Measurements from ENCODE around the gene PHC3.

The PHC3 gene

GRCh38 chr3:170089862-170090600 is 91.5 kb downstream of the PHC3 start:
- Histone ChIP-seq H3K36me3 (ENCODE audit: control insufficient read depth in 1 of 2, insufficient read depth in 2 of 2, low read length in 2 of 2) (peaks cover 26 to 30% of the 10 kb centered on the region in 2 donors), H3K4me3 (ENCODE audit: low read depth in 1 of 2, low read length in 2 of 2) (no peak overlapping the region), H3K27ac (ENCODE audit: low read length) (no peak overlapping the region), H3K4me1 (ENCODE audit: control insufficient read depth in 1 of 2, insufficient read depth in 2 of 2, low read length in 2 of 2) (no peaks in the 10 kb centered on the region), H3K27me3 (ENCODE audit: low read depth, low read length) (no peaks in the 10 kb centered on the region), H3K9me3 (ENCODE audit: control insufficient read depth in 1 of 2, low read length in 2 of 2) (no peaks in the 10 kb centered on the region)

- Histone ChIP-seq H3K36me3 (ENCODE audit: control insufficient read depth in 1 of 2, insufficient read depth in 2 of 2, low read length in 2 of 2) (peaks cover 28 to 34% of the 10 kb centered on the region in 2 donors), H3K27me3 (ENCODE audit: low read depth, low read length) (no peaks in the 10 kb centered on the region), H3K9me3 (ENCODE audit: control insufficient read depth in 1 of 2, low read length in 2 of 2) (no peaks in the 10 kb centered on the region), H3K4me1 (ENCODE audit: control insufficient read depth in 1 of 2, insufficient read depth in 2 of 2, low read length in 2 of 2) (no peaks in the 10 kb centered on the region), H3K27ac (ENCODE audit: low read length) (no peak overlapping the region), H3K4me3 (ENCODE audit: low read depth in 1 of 2, low read length in 2 of 2) (no peak overlapping the region)
Observed at GRCh38 chr3:170085396-170085795, 96.1 kb downstream of the PHC3 start.

DNA sequence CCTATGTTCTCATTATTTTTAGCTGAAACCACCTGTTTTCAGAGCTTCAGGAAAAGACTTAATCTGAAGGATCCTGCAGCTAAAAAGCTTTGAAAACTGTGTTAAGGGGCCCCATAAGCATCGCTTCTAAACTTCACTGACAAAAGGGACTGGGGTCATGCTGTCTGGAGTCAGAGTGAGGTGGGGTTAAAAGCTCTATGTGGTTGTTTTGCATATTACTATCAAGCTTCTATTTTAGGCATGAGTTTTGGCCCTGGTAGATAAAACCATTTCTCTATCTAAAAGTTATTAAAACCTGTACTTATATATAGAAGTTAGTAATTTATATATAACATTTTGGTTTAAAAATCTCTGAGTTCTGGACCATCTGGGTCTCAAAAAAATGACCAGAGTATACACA is 98.2 kb downstream of the PHC3 start:
- H3K36me3 ChIP-seq (ENCODE audit: control insufficient read depth in 1 of 2, insufficient read depth in 2 of 2, low read length in 2 of 2): peaks cover 28 to 34% of the 10 kb centered on the region in 2 donors
- H3K4me1 ChIP-seq (ENCODE audit: control insufficient read depth in 1 of 2, insufficient read depth in 2 of 2, low read length in 2 of 2): no peaks in the 10 kb centered on the region
- no peaks in the 10 kb centered on the region for H3K27me3 ChIP-seq (ENCODE audit: low read depth, low read length)
- H3K4me3 ChIP-seq (ENCODE audit: low read depth in 1 of 2, low read length in 2 of 2): no peak overlapping the region
- no peaks in the 10 kb centered on the region for H3K9me3 ChIP-seq (ENCODE audit: control insufficient read depth in 1 of 2, low read length in 2 of 2)
- H3K27ac ChIP-seq (ENCODE audit: low read length): no peak overlapping the region

DNA sequence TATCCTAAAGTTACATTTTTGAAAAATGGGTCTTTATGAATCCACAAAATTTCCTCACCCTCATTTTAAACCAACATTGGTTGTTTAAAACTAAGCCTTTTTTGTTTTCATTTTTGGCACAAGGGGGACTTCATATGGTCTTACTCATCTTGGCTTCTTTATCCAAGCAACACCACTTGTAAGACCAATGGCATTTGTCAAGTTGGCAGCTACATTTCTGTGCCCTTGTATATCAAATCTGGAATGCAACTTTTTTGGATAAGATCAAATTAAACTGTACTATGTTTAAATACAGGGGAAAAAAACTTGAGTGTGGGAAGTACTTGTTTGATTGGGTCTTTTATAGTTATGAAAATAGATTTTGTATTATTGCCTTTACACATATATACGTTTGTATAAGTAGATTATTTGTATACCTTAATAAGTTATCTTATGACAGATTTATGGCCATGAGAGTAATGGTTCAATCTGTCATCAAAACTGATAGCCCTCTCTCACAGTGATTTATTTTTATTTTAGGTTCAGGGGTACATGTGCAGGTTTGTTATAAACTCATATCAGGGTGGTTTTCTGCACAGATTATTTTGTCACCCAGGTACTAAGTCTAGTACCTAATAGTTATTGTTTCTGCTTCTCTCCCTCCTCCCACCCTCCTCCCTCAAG is 100.3 kb downstream of the PHC3 start:
- H3K4me3 ChIP-seq (ENCODE audit: low read depth in 1 of 2, low read length in 2 of 2): no peak overlapping the region
- no peaks in the 10 kb centered on the region for H3K27me3 ChIP-seq (ENCODE audit: low read depth, low read length)
- peaks cover 26 to 27% of the 10 kb centered on the region in 2 donors for H3K36me3 ChIP-seq (ENCODE audit: control insufficient read depth in 1 of 2, insufficient read depth in 2 of 2, low read length in 2 of 2)
- H3K27ac ChIP-seq (ENCODE audit: low read length): no peak overlapping the region
- H3K9me3 ChIP-seq (ENCODE audit: control insufficient read depth in 1 of 2, low read length in 2 of 2): no peaks in the 10 kb centered on the region
- no peaks in the 10 kb centered on the region for H3K4me1 ChIP-seq (ENCODE audit: control insufficient read depth in 1 of 2, insufficient read depth in 2 of 2, low read length in 2 of 2)

DNA sequence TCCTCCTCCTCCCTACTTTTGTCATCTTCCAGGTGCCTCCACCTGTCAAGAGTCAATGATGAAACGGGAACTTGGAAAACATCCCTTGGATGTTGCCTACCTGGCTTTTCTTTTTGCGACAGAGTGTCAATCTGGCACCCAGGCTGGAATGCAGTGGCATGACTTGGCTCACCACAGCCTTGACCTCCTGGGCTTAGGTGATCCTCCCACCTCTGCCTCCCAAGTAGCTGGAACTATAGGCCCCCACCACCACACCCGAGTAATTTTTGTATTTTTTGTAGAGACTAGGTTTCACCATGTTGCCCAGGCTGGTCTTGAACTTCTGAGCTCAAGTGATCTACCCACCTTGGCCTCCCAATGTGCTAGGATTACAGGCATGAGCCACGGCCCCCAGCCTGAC is 100.9 kb downstream of the PHC3 start:
- Histone ChIP-seq H3K27ac (ENCODE audit: low read length) (no peak overlapping the region), H3K36me3 (ENCODE audit: control insufficient read depth in 1 of 2, insufficient read depth in 2 of 2, low read length in 2 of 2) (peaks cover 20 to 22% of the 10 kb centered on the region in 2 donors), H3K9me3 (ENCODE audit: control insufficient read depth in 1 of 2, low read length in 2 of 2) (no peaks in the 10 kb centered on the region), H3K27me3 (ENCODE audit: low read depth, low read length) (no peaks in the 10 kb centered on the region), H3K4me3 (ENCODE audit: low read depth in 1 of 2, low read length in 2 of 2) (no peak overlapping the region), H3K4me1 (ENCODE audit: control insufficient read depth in 1 of 2, insufficient read depth in 2 of 2, low read length in 2 of 2) (no peaks in the 10 kb centered on the region)

- H3K4me3 ChIP-seq (ENCODE audit: low read depth in 1 of 2, low read length in 2 of 2): no peak overlapping the region
- peaks cover 15 to 18% of the 10 kb centered on the region in 2 donors for H3K36me3 ChIP-seq (ENCODE audit: control insufficient read depth in 1 of 2, insufficient read depth in 2 of 2, low read length in 2 of 2)
- H3K9me3 ChIP-seq (ENCODE audit: control insufficient read depth in 1 of 2, low read length in 2 of 2): no peaks in the 10 kb centered on the region
- H3K27me3 ChIP-seq (ENCODE audit: low read depth, low read length): no peaks in the 10 kb centered on the region
- no peak overlapping the region for H3K27ac ChIP-seq (ENCODE audit: low read length)
- no peaks in the 10 kb centered on the region for H3K4me1 ChIP-seq (ENCODE audit: control insufficient read depth in 1 of 2, insufficient read depth in 2 of 2, low read length in 2 of 2)
Observed at GRCh38 chr3:170079536-170080165, 101.9 kb downstream of the PHC3 start.

- Histone ChIP-seq H3K27ac (ENCODE audit: low read length) (no peak overlapping the region), H3K36me3 (ENCODE audit: control insufficient read depth in 1 of 2, insufficient read depth in 2 of 2, low read length in 2 of 2) (peaks cover 12 to 15% of the 10 kb centered on the region in 2 donors), H3K4me3 (ENCODE audit: low read depth in 1 of 2, low read length in 2 of 2) (no peak overlapping the region), H3K9me3 (ENCODE audit: control insufficient read depth in 1 of 2, low read length in 2 of 2) (no peaks in the 10 kb centered on the region), H3K27me3 (ENCODE audit: low read depth, low read length) (no peaks in the 10 kb centered on the region), H3K4me1 (ENCODE audit: control insufficient read depth in 1 of 2, insufficient read depth in 2 of 2, low read length in 2 of 2) (no peaks in the 10 kb centered on the region)
Observed at GRCh38 chr3:170078620-170079281, 102.8 kb downstream of the PHC3 start.

GRCh38 chr3:170077361-170077760 is 104.2 kb downstream of the PHC3 start:
- Histone ChIP-seq H3K27me3 (ENCODE audit: low read depth, low read length) (no peaks in the 10 kb centered on the region), H3K4me3 (ENCODE audit: low read depth in 1 of 2, low read length in 2 of 2) (no peak overlapping the region), H3K4me1 (ENCODE audit: control insufficient read depth in 1 of 2, insufficient read depth in 2 of 2, low read length in 2 of 2) (no peaks in the 10 kb centered on the region), H3K27ac (ENCODE audit: low read length) (peak overlapping the region; percentile 28), H3K9me3 (ENCODE audit: control insufficient read depth in 1 of 2, low read length in 2 of 2) (no peaks in the 10 kb centered on the region), H3K36me3 (ENCODE audit: control insufficient read depth in 1 of 2, insufficient read depth in 2 of 2, low read length in 2 of 2) (peaks cover 2 to 9% of the 10 kb centered on the region in 2 donors)

DNA sequence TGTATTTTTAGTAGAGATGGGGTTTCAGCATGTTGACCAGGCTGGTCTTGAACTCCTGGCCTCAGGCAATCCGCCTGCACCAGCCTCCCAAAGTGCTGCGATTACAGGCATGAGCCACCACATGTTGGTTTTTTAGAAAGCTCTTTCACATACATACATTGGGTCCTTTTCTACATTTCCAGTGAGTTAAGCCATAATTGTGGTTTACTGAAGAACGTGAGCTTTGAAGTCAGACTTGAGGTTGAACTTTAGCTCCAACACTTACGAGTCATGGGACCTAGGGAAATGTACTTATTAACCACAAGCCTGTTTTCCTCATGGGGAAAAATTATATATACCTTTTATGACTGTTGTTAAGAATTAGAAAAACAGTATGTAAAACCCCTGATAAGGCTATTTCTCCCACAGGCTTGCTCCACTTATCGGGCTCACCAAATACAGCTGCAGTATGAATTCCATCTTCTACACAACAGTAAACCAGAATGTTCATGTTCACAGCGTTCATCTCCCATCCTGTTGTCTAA is 104.8 kb downstream of the PHC3 start:
- peaks cover 0 to 6% of the 10 kb centered on the region in 2 donors for H3K36me3 ChIP-seq (ENCODE audit: control insufficient read depth in 1 of 2, insufficient read depth in 2 of 2, low read length in 2 of 2)
- H3K27me3 ChIP-seq (ENCODE audit: low read depth, low read length): no peaks in the 10 kb centered on the region
- peak overlapping the region; percentile 28 for H3K27ac ChIP-seq (ENCODE audit: low read length)
- H3K9me3 ChIP-seq (ENCODE audit: control insufficient read depth in 1 of 2, low read length in 2 of 2): no peaks in the 10 kb centered on the region
- no peaks in the 10 kb centered on the region for H3K4me1 ChIP-seq (ENCODE audit: control insufficient read depth in 1 of 2, insufficient read depth in 2 of 2, low read length in 2 of 2)
- no peak overlapping the region for H3K4me3 ChIP-seq (ENCODE audit: low read depth in 1 of 2, low read length in 2 of 2)

- H3K4me3 ChIP-seq (ENCODE audit: low read depth in 1 of 2, low read length in 2 of 2): no peak overlapping the region
- no peaks in the 10 kb centered on the region for H3K36me3 ChIP-seq (ENCODE audit: control insufficient read depth in 1 of 2, insufficient read depth in 2 of 2, low read length in 2 of 2)
- no peak overlapping the region for H3K27ac ChIP-seq (ENCODE audit: low read length)
- no peaks in the 10 kb centered on the region for H3K9me3 ChIP-seq (ENCODE audit: control insufficient read depth in 1 of 2, low read length in 2 of 2)
- no peaks in the 10 kb centered on the region for H3K4me1 ChIP-seq (ENCODE audit: control insufficient read depth in 1 of 2, insufficient read depth in 2 of 2, low read length in 2 of 2)
- no peaks in the 10 kb centered on the region for H3K27me3 ChIP-seq (ENCODE audit: low read depth, low read length)
Observed at GRCh38 chr3:170075441-170076091, 106.0 kb downstream of the PHC3 start.

Data from muscle layer of duodenum (tissue), 2 donors.